Endothelial cell of umbilical vein (primary cell): Measurements from ENCODE around the gene IKZF4.

Experiments
- POLR2A ChIP-seq: IDR thresholded peaks from 2 replicates; pipeline ENCODE4 v1.6.1; 2012; ENCODE audit warnings: low read depth, mild to moderate bottlenecking, control low read depth, low read length
- TF ChIP-seq, protein P1 (sequence below), 2 donors: IDR thresholded peaks; 1 replicate in 1 of 2; 2 replicates in 1 of 2; pipeline ENCODE4 v1.5.1; 2011; ENCODE audit warnings: low read length in 2 of 2, mild to moderate bottlenecking in 2 of 2, moderate library complexity in 2 of 2, control low read depth in 1 of 2, inconsistent platforms in 1 of 2, low read depth in 1 of 2; ENCODE audit not compliant: insufficient read depth in 1 of 2; ENCODE audit errors: extremely low read depth in 1 of 2
- TF ChIP-seq, protein P2 (sequence below): IDR thresholded peaks from 2 replicates; pipeline ENCODE4 v1.6.1; 2011; ENCODE audit not compliant: insufficient read depth, insufficient read length

DNA sequence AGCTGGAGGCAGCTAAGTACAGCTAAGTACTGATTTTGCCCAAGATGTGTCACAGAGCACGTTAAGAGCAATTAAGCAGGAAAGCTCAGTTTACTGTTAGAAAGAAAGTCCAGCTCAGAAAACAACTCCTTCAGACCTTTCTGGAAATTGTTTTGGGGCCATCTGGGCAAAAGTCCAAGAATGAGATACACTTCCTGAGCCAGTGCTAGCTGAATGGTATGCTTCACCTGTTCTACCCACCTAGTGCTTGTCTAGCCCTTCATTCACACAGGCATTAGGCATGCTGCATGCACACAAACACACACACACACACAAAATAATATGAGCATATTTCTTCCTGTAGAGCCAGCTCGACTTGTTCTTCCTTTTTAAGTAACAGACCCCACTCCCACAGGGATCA is 6.6 kb upstream of the IKZF4 start:
- TF ChIP-seq, protein P1, sequence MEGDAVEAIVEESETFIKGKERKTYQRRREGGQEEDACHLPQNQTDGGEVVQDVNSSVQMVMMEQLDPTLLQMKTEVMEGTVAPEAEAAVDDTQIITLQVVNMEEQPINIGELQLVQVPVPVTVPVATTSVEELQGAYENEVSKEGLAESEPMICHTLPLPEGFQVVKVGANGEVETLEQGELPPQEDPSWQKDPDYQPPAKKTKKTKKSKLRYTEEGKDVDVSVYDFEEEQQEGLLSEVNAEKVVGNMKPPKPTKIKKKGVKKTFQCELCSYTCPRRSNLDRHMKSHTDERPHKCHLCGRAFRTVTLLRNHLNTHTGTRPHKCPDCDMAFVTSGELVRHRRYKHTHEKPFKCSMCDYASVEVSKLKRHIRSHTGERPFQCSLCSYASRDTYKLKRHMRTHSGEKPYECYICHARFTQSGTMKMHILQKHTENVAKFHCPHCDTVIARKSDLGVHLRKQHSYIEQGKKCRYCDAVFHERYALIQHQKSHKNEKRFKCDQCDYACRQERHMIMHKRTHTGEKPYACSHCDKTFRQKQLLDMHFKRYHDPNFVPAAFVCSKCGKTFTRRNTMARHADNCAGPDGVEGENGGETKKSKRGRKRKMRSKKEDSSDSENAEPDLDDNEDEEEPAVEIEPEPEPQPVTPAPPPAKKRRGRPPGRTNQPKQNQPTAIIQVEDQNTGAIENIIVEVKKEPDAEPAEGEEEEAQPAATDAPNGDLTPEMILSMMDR (IDR thresholded peaks at IDR 0.05; ENCODE audit: extremely low read depth in 1 of 2, insufficient read depth in 1 of 2, low read depth in 1 of 2, low read length in 2 of 2), result no peak
- no peak for TF ChIP-seq POLR2A
- TF ChIP-seq, protein P2, sequence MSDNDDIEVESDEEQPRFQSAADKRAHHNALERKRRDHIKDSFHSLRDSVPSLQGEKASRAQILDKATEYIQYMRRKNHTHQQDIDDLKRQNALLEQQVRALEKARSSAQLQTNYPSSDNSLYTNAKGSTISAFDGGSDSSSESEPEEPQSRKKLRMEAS, result no peak
